ENCODE data around the gene GTF2F2.

DNA sequence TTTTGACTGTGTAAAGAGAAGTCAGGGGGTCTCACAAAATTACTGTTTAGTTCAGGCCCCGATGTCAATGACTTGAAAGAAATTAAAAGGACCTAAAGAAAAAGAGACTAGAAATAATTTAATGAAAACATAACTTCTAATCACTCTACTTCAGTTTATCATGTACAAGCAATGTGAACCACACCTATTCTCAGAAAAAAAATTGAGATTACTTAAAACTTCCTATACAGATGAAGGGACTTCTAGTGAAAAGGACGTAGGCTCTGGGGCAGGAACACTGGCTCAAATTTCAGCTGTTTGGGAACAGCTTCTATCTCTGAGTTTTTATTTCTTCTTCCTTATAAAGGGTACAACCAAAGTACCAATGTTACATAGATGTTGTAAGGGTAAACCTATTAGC, 182.7 kb downstream of the GTF2F2 start:
- TF ChIP-seq GABPB2 (CRISPR knock-in tag; conservative IDR thresholded peaks at IDR 0.05) (no peak), ZFP1 (CRISPR knock-in tag; IDR thresholded peaks at IDR 0.05) (no peak)
